ENCODE data around the gene CCSAP. TPM values are rescaled to one million over a fixed set of nuclear protein-coding genes. Genes with fewer than 3 reads are reported as not detected.
"Not testable (repeated sequence)": the region's sequence is repeated elsewhere in the genome, so short reads cannot be mapped to it uniquely, and the experiment has no call there.

The CCSAP gene
- total and polyA plus RNA-seq, 4 donors, result 1.6 to 11.1 (median 4.6) TPM

DNA sequence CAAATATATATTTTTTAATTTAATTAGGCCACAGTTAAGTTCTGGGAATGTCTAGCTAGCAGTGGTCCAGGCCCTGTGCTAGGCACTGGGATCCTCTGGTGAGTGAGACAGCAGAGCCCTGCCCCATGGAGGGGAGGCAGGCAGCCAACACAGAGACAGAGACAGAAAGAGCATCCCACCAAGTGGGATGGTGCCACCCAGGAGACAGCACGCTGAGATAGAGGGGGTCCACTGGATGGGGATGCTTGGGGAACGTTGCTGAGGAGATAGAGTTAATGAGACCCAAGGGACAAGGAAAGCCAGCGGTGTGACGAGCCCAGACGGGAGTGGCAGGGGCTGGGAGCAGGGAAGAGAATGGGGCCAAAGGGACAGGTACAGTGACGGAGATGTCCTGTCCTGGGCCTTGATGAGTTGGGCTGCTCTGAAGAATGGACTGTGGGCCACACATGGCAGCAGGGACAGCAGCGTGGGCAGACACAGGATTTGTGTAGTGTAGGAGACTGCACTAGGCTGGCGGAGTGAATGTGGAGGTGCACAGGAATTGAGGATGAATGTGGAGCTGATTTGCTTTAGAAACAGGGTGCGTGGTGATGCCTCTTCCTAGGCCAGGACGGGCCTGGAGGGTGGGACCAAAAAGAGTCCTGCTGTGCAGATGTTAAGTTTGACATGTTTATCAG lies 49.2 kb downstream of the CCSAP start:
- Histone ChIP-seq H3K27me3 (ENCODE audit: control insufficient read depth in 3 of 3, insufficient read depth in 3 of 3, low read length in 2 of 3) (no peaks in the 10 kb centered on the region), H3K9me3 (ENCODE audit: control insufficient read depth in 4 of 4, insufficient read depth in 3 of 4, low read length in 3 of 4) (no peaks in the 10 kb centered on the region), H3K36me3 (ENCODE audit: control insufficient read depth in 4 of 4, insufficient read depth in 4 of 4, low read length in 4 of 4) (peaks cover 8 to 21% (median 12%) of the 10 kb centered on the region in 4 donors), H3K27ac (ENCODE audit: low read depth in 1 of 2, low read length in 1 of 2) (no peak overlapping the region), H3K4me1 (ENCODE audit: control insufficient read depth in 5 of 5, insufficient read depth in 5 of 5, low read length in 5 of 5) (peaks cover 0 to 5% (median 0%) of the 10 kb centered on the region in 5 donors), H3K9ac (ENCODE audit: insufficient read depth in 1 of 2, low read length in 2 of 2) (no peak overlapping the region), H3K4me3 (no peak overlapping the region)
- ATAC-seq (ENCODE audit: insufficient read depth, low FRiP score) (no peak), DNase-seq (no peak)
- WGBS, 2 donors, result 95% methylated on average over 10 of the region's 10 CpGs
- TF ChIP-seq, protein P1, sequence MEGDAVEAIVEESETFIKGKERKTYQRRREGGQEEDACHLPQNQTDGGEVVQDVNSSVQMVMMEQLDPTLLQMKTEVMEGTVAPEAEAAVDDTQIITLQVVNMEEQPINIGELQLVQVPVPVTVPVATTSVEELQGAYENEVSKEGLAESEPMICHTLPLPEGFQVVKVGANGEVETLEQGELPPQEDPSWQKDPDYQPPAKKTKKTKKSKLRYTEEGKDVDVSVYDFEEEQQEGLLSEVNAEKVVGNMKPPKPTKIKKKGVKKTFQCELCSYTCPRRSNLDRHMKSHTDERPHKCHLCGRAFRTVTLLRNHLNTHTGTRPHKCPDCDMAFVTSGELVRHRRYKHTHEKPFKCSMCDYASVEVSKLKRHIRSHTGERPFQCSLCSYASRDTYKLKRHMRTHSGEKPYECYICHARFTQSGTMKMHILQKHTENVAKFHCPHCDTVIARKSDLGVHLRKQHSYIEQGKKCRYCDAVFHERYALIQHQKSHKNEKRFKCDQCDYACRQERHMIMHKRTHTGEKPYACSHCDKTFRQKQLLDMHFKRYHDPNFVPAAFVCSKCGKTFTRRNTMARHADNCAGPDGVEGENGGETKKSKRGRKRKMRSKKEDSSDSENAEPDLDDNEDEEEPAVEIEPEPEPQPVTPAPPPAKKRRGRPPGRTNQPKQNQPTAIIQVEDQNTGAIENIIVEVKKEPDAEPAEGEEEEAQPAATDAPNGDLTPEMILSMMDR (IDR thresholded peaks at IDR 0.05; ENCODE audit: control extremely low read depth, extremely low read depth), result no peak

DNA sequence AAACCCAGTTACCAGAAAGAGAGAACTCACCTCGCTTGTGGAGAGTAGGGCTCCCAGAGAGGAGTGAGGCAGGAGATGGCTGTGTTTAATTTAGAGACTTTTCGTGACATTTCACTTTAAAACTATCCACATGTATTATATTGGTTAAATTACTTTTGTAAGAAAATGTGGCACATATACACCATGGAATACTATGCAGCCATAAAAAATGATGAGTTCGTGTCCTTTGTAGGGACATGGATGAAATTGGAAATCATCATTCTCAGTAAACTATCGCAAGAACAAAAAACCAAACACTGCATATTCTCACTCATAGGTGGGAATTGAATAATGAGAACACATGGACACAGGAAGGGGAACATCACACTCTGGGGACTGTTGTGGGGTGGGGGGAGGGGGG lies 51.2 kb downstream of the CCSAP start:
- not testable (repeated sequence) for H3K4me1 ChIP-seq (ENCODE audit: control insufficient read depth in 5 of 5, insufficient read depth in 5 of 5, low read length in 5 of 5); H3K4me3 ChIP-seq
- 97 to 99% methylated on average over 3 of the region's 4 CpGs for WGBS, 2 donors

DNA sequence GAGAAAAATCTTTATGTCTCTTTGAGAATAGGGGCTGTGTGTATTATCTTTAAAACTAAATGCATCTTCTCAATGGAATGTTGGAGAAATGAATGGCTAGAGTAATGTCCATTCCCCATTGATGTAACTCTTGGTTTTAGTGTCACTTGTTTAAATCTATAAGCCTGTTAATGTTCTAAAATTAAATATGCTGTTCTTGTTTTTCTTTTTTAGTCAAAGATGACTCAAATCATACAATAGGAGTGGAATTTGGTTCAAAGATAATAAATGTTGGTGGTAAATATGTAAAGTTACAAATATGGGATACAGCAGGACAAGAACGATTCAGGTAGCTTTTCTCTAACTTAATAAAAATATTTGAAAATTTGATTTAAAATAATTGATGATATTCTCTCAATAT lies 54.3 kb downstream of the CCSAP start:
- no peak overlapping the region for H3K9ac ChIP-seq (ENCODE audit: insufficient read depth in 1 of 2, low read length in 2 of 2)
- H3K36me3 ChIP-seq (ENCODE audit: control insufficient read depth in 4 of 4, insufficient read depth in 4 of 4, low read length in 4 of 4), result peaks cover 1 to 17% (median 7%) of the 10 kb centered on the region in 4 donors
- H3K9me3 ChIP-seq (ENCODE audit: control insufficient read depth in 4 of 4, insufficient read depth in 3 of 4, low read length in 3 of 4), result no peaks in the 10 kb centered on the region
- ATAC-seq (ENCODE audit: insufficient read depth, low FRiP score) (no peak), DNase-seq (no peak)
- TF ChIP-seq, protein P1 (IDR thresholded peaks at IDR 0.05; ENCODE audit: control extremely low read depth, extremely low read depth), result no peak
- 81 to 93% methylated on average over 1 of the region's 1 CpG for WGBS, 2 donors
- no peak overlapping the region for H3K27ac ChIP-seq (ENCODE audit: low read depth in 1 of 2, low read length in 1 of 2)
- H3K27me3 ChIP-seq (ENCODE audit: control insufficient read depth in 3 of 3, insufficient read depth in 3 of 3, low read length in 2 of 3), result no peaks in the 10 kb centered on the region
- peaks cover 0 to 11% (median 0%) of the 10 kb centered on the region in 5 donors for H3K4me1 ChIP-seq (ENCODE audit: control insufficient read depth in 5 of 5, insufficient read depth in 5 of 5, low read length in 5 of 5)
- H3K4me3 ChIP-seq, result no peak overlapping the region

More for the DNA sequence above, 51.2 kb downstream of the CCSAP start:
- H3K36me3 ChIP-seq (ENCODE audit: control insufficient read depth in 4 of 4, insufficient read depth in 4 of 4, low read length in 4 of 4), result peaks cover 5 to 17% (median 7%) of the 10 kb centered on the region in 4 donors
- H3K9me3 ChIP-seq (ENCODE audit: control insufficient read depth in 4 of 4, insufficient read depth in 3 of 4, low read length in 3 of 4); DNase-seq; H3K27ac ChIP-seq (ENCODE audit: low read depth in 1 of 2, low read length in 1 of 2); H3K9ac ChIP-seq (ENCODE audit: insufficient read depth in 1 of 2, low read length in 2 of 2); H3K27me3 ChIP-seq (ENCODE audit: control insufficient read depth in 3 of 3, insufficient read depth in 3 of 3, low read length in 2 of 3); ATAC-seq (ENCODE audit: insufficient read depth, low FRiP score): not testable (repeated sequence)

DNA sequence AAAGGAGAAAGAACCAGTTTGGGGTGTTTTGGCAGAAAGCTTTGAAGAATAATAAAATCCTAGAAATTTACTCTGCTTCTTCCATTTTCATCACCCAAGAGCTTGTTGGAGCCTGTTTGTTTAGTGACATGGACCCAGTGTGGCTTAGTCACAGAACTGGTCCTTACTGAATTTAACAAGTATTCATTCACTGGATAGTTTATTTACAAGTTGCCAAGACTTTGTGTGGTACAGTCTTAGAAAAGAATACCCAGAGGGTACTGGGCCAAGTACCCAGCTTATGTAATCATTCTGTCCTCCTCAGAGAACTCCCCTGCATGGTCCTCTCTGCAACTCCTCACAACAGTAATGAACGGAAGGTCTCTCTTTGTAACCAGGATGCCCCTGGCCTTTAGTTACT lies 55.6 kb downstream of the CCSAP start:
- DNase-seq (peak in 1 of 3 donors; percentile 22), ATAC-seq (ENCODE audit: insufficient read depth, low FRiP score) (no peak)
- WGBS, 2 donors, result 88 to 93% methylated on average over 1 of the region's 1 CpG
- TF ChIP-seq, protein P1 (IDR thresholded peaks at IDR 0.05; ENCODE audit: control extremely low read depth, extremely low read depth), result no peak
- Histone ChIP-seq H3K36me3 (ENCODE audit: control insufficient read depth in 4 of 4, insufficient read depth in 4 of 4, low read length in 4 of 4) (peaks cover 0 to 14% (median 7%) of the 10 kb centered on the region in 4 donors), H3K27ac (ENCODE audit: low read depth in 1 of 2, low read length in 1 of 2) (no peak overlapping the region), H3K9ac (ENCODE audit: insufficient read depth in 1 of 2, low read length in 2 of 2) (no peak overlapping the region), H3K27me3 (ENCODE audit: control insufficient read depth in 3 of 3, insufficient read depth in 3 of 3, low read length in 2 of 3) (no peaks in the 10 kb centered on the region), H3K9me3 (ENCODE audit: control insufficient read depth in 4 of 4, insufficient read depth in 3 of 4, low read length in 3 of 4) (no peaks in the 10 kb centered on the region), H3K4me3 (no peak overlapping the region), H3K4me1 (ENCODE audit: control insufficient read depth in 5 of 5, insufficient read depth in 5 of 5, low read length in 5 of 5) (peaks cover 0 to 11% (median 0%) of the 10 kb centered on the region in 5 donors)

All from lung (tissue), 12 donors.